B cell (primary cell): ENCODE data around the gene ZNF281. TPM values are rescaled to one million over a fixed set of nuclear protein-coding genes. Genes with fewer than 3 reads are reported as not detected.

ENCODE experiments used
- ATAC-seq: fragments of 200-7000 bp; cut with Tn5 transposase; one replicate; pipeline ENCODE4 v1.10.0; 2021; ENCODE audit warnings: low read depth, mild to moderate bottlenecking, moderate number of reproducible peaks, moderate library complexity
- CTCF ChIA-PET: fragments of 350-600 bp; sonication (Branson Sonifier 250); formaldehyde crosslinking; loops from one replicate; lab custom pipeline; 2021; ENCODE audit warnings: antibody characterized with exemption, inconsistent platforms; lab: Charles Lee
- POLR2A ChIA-PET: fragments of 350-600 bp; sonication (Branson Sonifier 250); formaldehyde crosslinking; loops from one replicate; lab custom pipeline; 2021; ENCODE audit warnings: antibody characterized with exemption; lab: Charles Lee
- DNase-seq: peaks from one replicate; pipeline ENCODE4 v3.0.0; 2013
- H2AFZ ChIP-seq: 2 replicates; pipeline ENCODE4 v1.6.1; 2012; ENCODE audit warnings: mild to moderate bottlenecking, low read depth, low read length; ENCODE audit not compliant: insufficient read depth, poor library complexity, severe bottlenecking
- H3K27ac ChIP-seq, 2 donors: 1 replicate in 1 of 2; 2 replicates in 1 of 2; pipeline ENCODE4 v1.5.1; 2012 to 2013; ENCODE audit warnings: low read length in 2 of 2, mild to moderate bottlenecking in 2 of 2, moderate library complexity in 1 of 2
- H3K27me3 ChIP-seq, 4 experiments: fragments of 200-600 bp in 1 of 4; sonication (generic) in 1 of 4; replicated peaks in 1 of 4; 1 replicate in 2 of 4; 2 replicates in 2 of 4; pipeline versions ENCODE4 v1.6.1 to v1.7.0; 2013 to 2016; ENCODE audit warnings: low read length in 3 of 4, mild to moderate bottlenecking in 2 of 4, mixed read lengths in 1 of 4, moderate library complexity in 1 of 4; ENCODE audit not compliant: insufficient read depth in 4 of 4, control insufficient read depth in 3 of 4; ENCODE audit errors: control extremely low read depth in 1 of 4
- H3K36me3 ChIP-seq, 2 experiments: replicated peaks in 1 of 2; 1 replicate in 1 of 2; 2 replicates in 1 of 2; pipeline versions ENCODE4 v1.6.1 to v1.7.1; 2013; ENCODE audit warnings: low read length in 1 of 2; ENCODE audit not compliant: insufficient read depth in 2 of 2, control insufficient read depth in 1 of 2; ENCODE audit errors: control extremely low read depth in 1 of 2, extremely low read depth in 1 of 2
- H3K4me1 ChIP-seq, 2 donors: fragments of 200-600 bp in 1 of 2; sonication (generic) in 1 of 2; 1 replicate in 1 of 2; 2 replicates in 1 of 2; pipeline versions ENCODE4 v1.5.1 to v1.6.1; 2013 to 2017; ENCODE audit warnings: low read length in 2 of 2; ENCODE audit not compliant: control insufficient read depth in 2 of 2, insufficient read depth in 2 of 2
- H3K4me2 ChIP-seq: replicated peaks from 2 replicates; pipeline ENCODE3; 2012; ENCODE audit warnings: mild to moderate bottlenecking, low read depth, low read length; ENCODE audit not compliant: poor library complexity, severe bottlenecking
- H3K4me3 ChIP-seq, 5 experiments: fragments of 200-600 bp in 1 of 5; sonication (generic) in 1 of 5; 1 replicate in 3 of 5; 2 replicates in 2 of 5; pipeline versions ENCODE4 v1.5.1 to v1.7.0; 2011 to 2016; ENCODE audit warnings: low read length in 4 of 5, mild to moderate bottlenecking in 4 of 5, low read depth in 2 of 5, control low read depth in 1 of 5, moderate library complexity in 1 of 5; ENCODE audit not compliant: insufficient read depth in 1 of 5; ENCODE audit errors: control extremely low read depth in 1 of 5, extremely low read depth in 1 of 5
- H3K79me2 ChIP-seq: fragments of 200-600 bp; sonication (generic); one replicate; pipeline ENCODE4 v1.6.0; 2016; ENCODE audit warnings: low read length; ENCODE audit not compliant: control insufficient read depth, insufficient read depth
- H3K9ac ChIP-seq: fragments of 200-600 bp; sonication (generic); 2 replicates; pipeline ENCODE4 v1.6.1; 2017; ENCODE audit warnings: mild to moderate bottlenecking, low read length, moderate library complexity
- H3K9me3 ChIP-seq, 3 donors: one replicate each; pipeline versions ENCODE4 v1.6.1 to v1.7.1; 2013; ENCODE audit warnings: low read length in 2 of 3; ENCODE audit not compliant: control insufficient read depth in 2 of 3, insufficient read depth in 1 of 3; ENCODE audit errors: control extremely low read depth in 1 of 3
- H4K20me1 ChIP-seq: 2 replicates; pipeline ENCODE4 v1.6.0; 2012; ENCODE audit warnings: mild to moderate bottlenecking, low read length; ENCODE audit not compliant: insufficient read depth, control insufficient read depth, poor library complexity, severe bottlenecking
- H3K27ac Mint-ChIP-seq: one replicate; pipeline ENCODE4 v1.8.0; 2021; ENCODE audit warnings: mixed read lengths
- H3K27me3 Mint-ChIP-seq: one replicate; pipeline ENCODE4 v1.8.0; 2021; ENCODE audit warnings: mixed read lengths
- H3K4me1 Mint-ChIP-seq: one replicate; pipeline ENCODE4 v1.8.0; 2021; ENCODE audit warnings: mixed read lengths
- H3K4me3 Mint-ChIP-seq: one replicate; pipeline ENCODE4 v1.8.0; 2021; ENCODE audit warnings: mixed read lengths
- H3K9me3 Mint-ChIP-seq: one replicate; pipeline ENCODE4 v1.8.0; 2022; ENCODE audit warnings: mixed read lengths; ENCODE audit not compliant: insufficient read depth
- EZH2 ChIP-seq: IDR thresholded peaks from 2 replicates; pipeline ENCODE4 v1.6.1; 2012; ENCODE audit warnings: borderline replicate concordance, low read depth, mild to moderate bottlenecking, moderate library complexity, low read length; ENCODE audit not compliant: insufficient read depth, poor library complexity, severe bottlenecking
- WGBS: methylation state at CpG from one replicate; pipeline ENCODE4 v1.1.5; 2013; ENCODE audit warnings: missing lambda C conversion rate; ENCODE audit not compliant: insufficient coverage; 5-methylcytosine and 5-hydroxymethylcytosine counted together
- intact Hi-C: fragments of 100-400 bp; cut with micrococcal nuclease; formaldehyde crosslinking; loops from one replicate; pipeline ENCODE4 v1.10.0; 2022
- polyA plus RNA-seq: library from polyadenylated mRNA; depleted of rRNA; stranded (reverse); fragments of >200 nt; gene quantifications from 2 replicates; pipeline ENCODE4 v1.2.3, GENCODE V29; 2012
- total RNA-seq, 2 donors: library from RNA; stranded (reverse); fragments of 120-200 nt in 1 of 2; gene quantifications; 1 replicate in 1 of 2; 2 replicates in 1 of 2; pipeline versions ENCODE4 v1.2.3 to v1.2.4, GENCODE V29; 2013 to 2022
- TF ChIP-seq, protein P1 (sequence below): fragments of 200-600 bp; IDR thresholded peaks from one replicate; pipeline ENCODE4 v1.8.0; 2022; ENCODE audit warnings: antibody characterized with exemption, mild to moderate bottlenecking

The ZNF281 gene
- total and polyA plus RNA-seq, 2 donors (not counting 1 experiment from before 2014, with no cell fraction given), result 3.8 to 23.5 TPM

DNA sequence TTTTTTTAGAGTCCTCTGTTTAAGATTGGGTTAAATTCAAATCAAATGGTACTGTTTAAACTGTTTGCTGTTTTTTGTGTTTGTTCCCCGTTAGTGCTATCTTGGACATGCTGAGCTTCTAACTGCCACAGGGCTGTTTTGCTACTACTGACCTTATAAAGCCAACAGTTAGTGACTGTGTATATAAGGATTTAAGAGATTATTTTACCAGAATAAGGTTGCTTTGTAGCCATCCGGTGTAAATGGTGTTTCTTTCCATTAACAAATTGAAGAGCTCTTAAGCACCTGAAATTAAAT lies 37.0 kb downstream of the ZNF281 start:
- no peak overlapping the region for H3K4me3 Mint-ChIP-seq
- no peak overlapping the region for H3K4me2 ChIP-seq

DNA sequence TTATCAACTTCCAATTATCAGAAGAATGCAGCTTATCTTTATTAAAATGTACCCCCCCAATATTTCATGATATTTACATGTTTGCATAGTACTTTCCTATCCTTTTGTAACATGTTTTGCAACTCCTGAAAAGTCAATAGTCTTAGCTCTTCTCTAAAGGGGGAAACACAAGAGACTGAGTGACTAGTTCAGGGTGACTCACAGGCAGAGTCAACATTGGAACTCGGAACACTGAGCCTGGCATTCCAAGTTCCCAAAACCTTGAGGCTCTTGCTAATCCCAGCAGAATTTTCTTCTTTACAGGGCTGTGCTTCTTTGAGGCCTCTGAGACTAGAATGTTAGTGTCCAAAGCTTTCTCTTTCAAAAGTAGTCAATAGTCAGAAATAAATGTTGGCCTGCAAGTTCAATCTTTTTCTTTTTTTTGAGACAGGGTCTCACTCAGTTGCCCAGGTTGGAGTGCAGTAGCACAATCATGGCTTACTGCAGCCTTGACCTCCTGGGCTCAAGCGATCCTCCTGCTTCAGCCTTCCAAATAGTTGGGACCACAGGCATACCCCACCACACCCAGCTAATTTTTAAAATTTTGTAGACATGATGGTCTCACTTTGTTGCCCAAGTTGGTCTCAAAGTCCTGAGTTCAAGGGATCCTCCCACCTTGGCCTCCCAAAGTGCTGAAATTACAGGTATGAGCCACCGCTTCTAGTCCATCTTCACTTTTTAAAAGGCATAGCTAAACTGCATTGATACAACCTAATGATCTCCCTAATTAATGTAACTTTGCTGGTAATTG lies 37.5 kb downstream of the ZNF281 start:
- Histone ChIP-seq H3K27me3 (no peaks in the 10 kb centered on the region), H3K27ac (no peak overlapping the region), H3K4me3 (no peak overlapping the region), H3K9me3 (no peaks in the 10 kb centered on the region), H3K9ac (no peak overlapping the region), H2AFZ (no peak overlapping the region), H3K4me2 (no peak overlapping the region), H3K4me1 (peaks cover 4% of the 10 kb centered on the region in 2 donors), H3K36me3 (no peaks in the 10 kb centered on the region), H3K79me2 (no peaks in the 10 kb centered on the region), H4K20me1 (no peaks in the 10 kb centered on the region)
- intact Hi-C loops, result no loop called here
- TF ChIP-seq EZH2, result no peak
- TF ChIP-seq, protein P1, sequence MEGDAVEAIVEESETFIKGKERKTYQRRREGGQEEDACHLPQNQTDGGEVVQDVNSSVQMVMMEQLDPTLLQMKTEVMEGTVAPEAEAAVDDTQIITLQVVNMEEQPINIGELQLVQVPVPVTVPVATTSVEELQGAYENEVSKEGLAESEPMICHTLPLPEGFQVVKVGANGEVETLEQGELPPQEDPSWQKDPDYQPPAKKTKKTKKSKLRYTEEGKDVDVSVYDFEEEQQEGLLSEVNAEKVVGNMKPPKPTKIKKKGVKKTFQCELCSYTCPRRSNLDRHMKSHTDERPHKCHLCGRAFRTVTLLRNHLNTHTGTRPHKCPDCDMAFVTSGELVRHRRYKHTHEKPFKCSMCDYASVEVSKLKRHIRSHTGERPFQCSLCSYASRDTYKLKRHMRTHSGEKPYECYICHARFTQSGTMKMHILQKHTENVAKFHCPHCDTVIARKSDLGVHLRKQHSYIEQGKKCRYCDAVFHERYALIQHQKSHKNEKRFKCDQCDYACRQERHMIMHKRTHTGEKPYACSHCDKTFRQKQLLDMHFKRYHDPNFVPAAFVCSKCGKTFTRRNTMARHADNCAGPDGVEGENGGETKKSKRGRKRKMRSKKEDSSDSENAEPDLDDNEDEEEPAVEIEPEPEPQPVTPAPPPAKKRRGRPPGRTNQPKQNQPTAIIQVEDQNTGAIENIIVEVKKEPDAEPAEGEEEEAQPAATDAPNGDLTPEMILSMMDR, result no peak
- Mint-ChIP-seq H3K27ac (no peak overlapping the region), H3K4me1 (peaks cover 6% of the 10 kb centered on the region), H3K4me3 (no peak overlapping the region), H3K9me3 (no peaks in the 10 kb centered on the region), H3K27me3 (no peaks in the 10 kb centered on the region)
- no peak for ATAC-seq
- ChIA-PET CTCF (no interaction called here), POLR2A (no interaction called here)
- DNase-seq, result no peak
- WGBS, result 100% methylated on average over 1 of the region's 3 CpGs

More for the DNA sequence above, 37.0 kb downstream of the ZNF281 start:
- Histone ChIP-seq H3K27ac (no peak overlapping the region), H3K4me1 (peaks cover 6 to 7% of the 10 kb centered on the region in 2 donors), H3K4me3 (no peak overlapping the region), H3K79me2 (no peaks in the 10 kb centered on the region), H4K20me1 (no peaks in the 10 kb centered on the region), H3K9me3 (no peaks in the 10 kb centered on the region), H3K27me3 (no peaks in the 10 kb centered on the region), H3K36me3 (no peaks in the 10 kb centered on the region), H3K9ac (no peak overlapping the region), H2AFZ (no peak overlapping the region)
- ChIA-PET POLR2A (no interaction called here), CTCF (no interaction called here)
- ATAC-seq (no peak), DNase-seq (no peak)
- WGBS, result no CpG with 5 or more reads among the region's 2 CpGs
- Mint-ChIP-seq H3K9me3 (no peaks in the 10 kb centered on the region), H3K4me1 (peaks cover 8% of the 10 kb centered on the region), H3K27ac (no peak overlapping the region), H3K27me3 (no peaks in the 10 kb centered on the region)
- intact Hi-C loops, result no loop called here
- no peak for TF ChIP-seq EZH2
- TF ChIP-seq, protein P1, result no peak
